Adrenal gland (tissue), 12 donors: ENCODE data around the gene PTPRN2. TPM values are rescaled to one million over a fixed set of nuclear protein-coding genes. Genes with fewer than 3 reads are reported as not detected.

Experiments used
- DNase-seq, 7 donors: peaks; one replicate each; pipeline ENCODE4 v3.0.0-alpha.2; 2019 to 2020
- H3K27ac ChIP-seq, 5 donors: fragments of 200-600 bp; sonication (generic) in 4 of 5; 1 replicate in 3 of 5; 2 replicates in 2 of 5; pipeline versions ENCODE4 v1.5.1 to v1.8.0; 2016 to 2020; ENCODE audit warnings: mild to moderate bottlenecking in 1 of 5
- H3K27me3 ChIP-seq: fragments of 200-600 bp; 2 replicates; pipeline ENCODE4 v1.8.0; 2021
- H3K36me3 ChIP-seq, 2 donors: fragments of 200-600 bp; replicated peaks in 1 of 2; 1 replicate in 1 of 2; 2 replicates in 1 of 2; pipeline versions ENCODE4 v1.5.1 to v1.8.0; 2018 to 2022
- H3K4me1 ChIP-seq, 2 donors: fragments of 200-600 bp; replicated peaks in 1 of 2; 1 replicate in 1 of 2; 2 replicates in 1 of 2; pipeline versions ENCODE4 v1.5.1 to v1.8.0; 2018 to 2021
- H3K4me3 ChIP-seq, 4 donors: fragments of 200-600 bp; sonication (generic) in 3 of 4; one replicate each; pipeline ENCODE4 v1.5.1; 2016 to 2018
- H3K9me3 ChIP-seq, 3 donors: fragments of 200-600 bp; sonication (generic) in 1 of 3; replicated peaks in 1 of 3; 1 replicate in 2 of 3; 2 replicates in 1 of 3; pipeline versions ENCODE4 v1.5.1 to v1.8.0; 2016 to 2021
- CTCF ChIP-seq, 6 experiments: fragments of 450-650 bp in 4 of 6; fragments of 200-600 bp in 2 of 6; sonication (generic) in 1 of 6; IDR thresholded peaks; 1 replicate in 5 of 6; 2 replicates in 1 of 6; pipeline versions ENCODE4 v1.5.1 to v1.8.0; 2016 to 2021; ENCODE audit warnings: antibody characterized with exemption in 6 of 6, mild to moderate bottlenecking in 2 of 6, moderate library complexity in 1 of 6
- POLR2A ChIP-seq, 2 donors: fragments of 450-650 bp; IDR thresholded peaks; one replicate each; pipeline ENCODE4 v1.6.1; 2017; ENCODE audit warnings: antibody characterized with exemption in 2 of 2, mild to moderate bottlenecking in 2 of 2, moderate library complexity in 1 of 2
- WGBS, 4 donors: extraction: QIAGEN DNeasy Blood & Tissue Kit in 2 of 4; methylation state at CpG; one replicate each; pipeline versions ENCODE4 v1.1.5 to v1.1.7; 2013 to 2017; 5-methylcytosine and 5-hydroxymethylcytosine counted together
- intact Hi-C, 2 donors: fragments of 100-400 bp; cut with DNase I; formaldehyde crosslinking; loops; one replicate each; pipeline versions ENCODE4 v1.14.1 to v1.15.0; 2022 to 2023
- polyA plus RNA-seq, 3 donors: library from polyadenylated mRNA; stranded (reverse); fragments of 200-250 nt in 2 of 3; fragments of 350-450 nt in 1 of 3; fragmentation: Illumina TruSeq in 1 of 3; extraction: RNeasy Lipid Tissue Mini Kit (QIAGEN cat#74804) in 1 of 3; gene quantifications; one replicate each; pipeline ENCODE4 v1.2.3, GENCODE V29; 2013 to 2014
- total RNA-seq, 9 donors: library from RNA; depleted of rRNA in 4 of 9; stranded (reverse); fragments of >200 nt in 4 of 9; fragments of 120-200 nt in 1 of 9; fragmentation: NEBNext Ultra II Directional in 1 of 9; extraction: Animal tissue kit (Norgen Biotek cat#: 25700) in 1 of 9; gene quantifications; one replicate each; pipeline versions ENCODE4 v1.1.0 to v1.2.4, GENCODE V29; 2013 to 2023
- donor health status: healthy with polysubstance abuse.
- donor health status: Bipolar disorder and iron deficiency.
- donor health status: DM: yes; HTN: yes; CAD: no.
- donor health status: DM: no; HTN: no; CAD: no.
- donor health status: DM: no; HTN: no; CAD: no.
- donor health status: DM: yes; HTN: yes; CAD: no.

The PTPRN2 gene
- total and polyA plus RNA-seq, 12 donors: 2.2 to 16.2 (median 3.4) TPM

- H3K4me3 ChIP-seq: no peak overlapping the region
- H3K27me3 ChIP-seq: no peaks in the 10 kb centered on the region
- no peak for DNase-seq
- H3K4me1 ChIP-seq: no peaks in the 10 kb centered on the region
- H3K27ac ChIP-seq: no peak overlapping the region
- no peaks in the 10 kb centered on the region for H3K36me3 ChIP-seq
- intact Hi-C loops: no loop called here
- H3K9me3 ChIP-seq: no peaks in the 10 kb centered on the region
- 59 to 69% (median 65%) methylated on average over 6 of the region's 6 CpGs for WGBS, 4 donors
- TF ChIP-seq POLR2A (IDR thresholded peaks at IDR 0.05): no peak
- no peak for TF ChIP-seq CTCF (IDR thresholded peaks at IDR 0.05)
These were observed 762.3 kb downstream of the PTPRN2 start for GRCh38 chr7:157825325-157825724.

- H3K36me3 ChIP-seq: no peaks in the 10 kb centered on the region
- no peaks in the 10 kb centered on the region for H3K27me3 ChIP-seq
- H3K4me3 ChIP-seq: no peak overlapping the region
- no peak overlapping the region for H3K27ac ChIP-seq
- no peak for DNase-seq
- no peaks in the 10 kb centered on the region for H3K9me3 ChIP-seq
- H3K4me1 ChIP-seq: no peaks in the 10 kb centered on the region
- 63 to 100% (median 83%) methylated on average over 1 to 8 of the region's 8 CpGs for WGBS, 4 donors
- intact Hi-C loops: no loop called here
- TF ChIP-seq CTCF (IDR thresholded peaks at IDR 0.05) (no peak), POLR2A (IDR thresholded peaks at IDR 0.05) (no peak)
These were observed 762.9 kb downstream of the PTPRN2 start for GRCh38 chr7:157824819-157825121.

- no peak for DNase-seq
- Histone ChIP-seq H3K4me1 (no peaks in the 10 kb centered on the region), H3K27me3 (no peaks in the 10 kb centered on the region), H3K9me3 (no peaks in the 10 kb centered on the region), H3K36me3 (no peaks in the 10 kb centered on the region), H3K27ac (no peak overlapping the region), H3K4me3 (no peak overlapping the region)
- TF ChIP-seq POLR2A (IDR thresholded peaks at IDR 0.05) (no peak), CTCF (IDR thresholded peaks at IDR 0.05) (no peak)
- WGBS, 4 donors: 77 to 82% (median 78%) methylated on average over 2 to 18 of the region's 18 CpGs
- intact Hi-C loops: no loop called here
These were observed 763.4 kb downstream of the PTPRN2 start for GRCh38 chr7:157824011-157824818.

GRCh38 chr7:157822688-157823031 is 765.0 kb downstream of the PTPRN2 start:
- no peak for TF ChIP-seq CTCF (IDR thresholded peaks at IDR 0.05)
- no peak for TF ChIP-seq POLR2A (IDR thresholded peaks at IDR 0.05)

More at GRCh38 chr7:157822688-157823031, 765.0 kb downstream of the PTPRN2 start:
- H3K27me3 ChIP-seq: no peaks in the 10 kb centered on the region
- no peaks in the 10 kb centered on the region for H3K4me1 ChIP-seq
- no peaks in the 10 kb centered on the region for H3K9me3 ChIP-seq
- H3K4me3 ChIP-seq: no peak overlapping the region
- intact Hi-C loops: no loop called here
- no peak overlapping the region for H3K27ac ChIP-seq
- 86 to 97% (median 89%) methylated on average over 1 of the region's 1 CpG for WGBS, 4 donors
- no peaks in the 10 kb centered on the region for H3K36me3 ChIP-seq
- no peak for DNase-seq
